Measurements from ENCODE around the gene AWAT2.
A peak's percentile ranks its signal among the peaks of the same experiment; 100 is the strongest.

Gene AWAT2

DNA sequence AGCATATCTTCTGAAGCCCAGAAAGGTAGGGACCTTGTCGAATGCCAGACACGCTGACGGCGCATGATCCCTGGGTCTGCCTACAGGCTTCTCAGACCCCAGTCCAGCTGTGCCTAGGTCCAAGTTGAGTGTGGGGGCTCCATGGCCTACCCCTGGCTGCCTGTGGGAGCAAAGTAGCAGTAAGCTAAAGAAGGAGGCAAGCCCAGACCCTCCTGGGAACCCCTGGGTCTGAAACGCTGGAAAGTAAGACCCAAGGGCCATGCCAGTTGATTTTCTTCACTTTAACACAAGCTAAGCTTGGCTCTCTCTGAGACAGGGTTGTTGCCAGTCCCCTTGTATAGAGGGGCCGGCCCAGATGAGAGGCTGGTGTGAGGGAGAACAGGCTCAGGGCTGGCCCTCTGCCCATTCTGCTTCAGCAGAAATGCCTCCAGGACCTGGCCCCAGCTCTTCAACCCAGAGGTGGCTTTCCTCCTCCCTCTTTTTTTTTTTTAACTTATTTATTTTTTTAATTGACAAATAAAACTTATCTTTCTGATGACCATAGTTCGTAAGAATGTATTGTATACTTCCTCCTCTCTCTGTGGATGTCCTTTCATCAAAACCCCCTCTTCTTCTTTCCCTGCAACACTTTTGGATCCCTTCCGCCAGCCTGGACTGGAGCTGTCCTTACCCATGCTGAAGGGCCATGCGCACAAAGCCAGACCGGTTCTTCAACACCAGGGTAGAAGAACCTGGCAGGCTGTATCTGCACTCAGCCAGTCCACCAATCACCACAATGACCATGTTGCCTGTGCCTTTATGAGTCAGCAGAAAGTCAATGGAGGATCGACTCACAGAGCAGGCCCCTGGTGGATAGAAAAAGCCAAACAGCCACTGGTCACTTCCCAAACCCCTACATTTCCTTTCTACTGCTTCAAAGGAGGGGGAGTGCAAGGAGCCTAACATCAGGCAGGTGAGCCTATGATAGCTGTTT, 7.1 kb downstream of the AWAT2 start:
- no peak for DNase-seq (ENCODE audit: low spot score)

DNA sequence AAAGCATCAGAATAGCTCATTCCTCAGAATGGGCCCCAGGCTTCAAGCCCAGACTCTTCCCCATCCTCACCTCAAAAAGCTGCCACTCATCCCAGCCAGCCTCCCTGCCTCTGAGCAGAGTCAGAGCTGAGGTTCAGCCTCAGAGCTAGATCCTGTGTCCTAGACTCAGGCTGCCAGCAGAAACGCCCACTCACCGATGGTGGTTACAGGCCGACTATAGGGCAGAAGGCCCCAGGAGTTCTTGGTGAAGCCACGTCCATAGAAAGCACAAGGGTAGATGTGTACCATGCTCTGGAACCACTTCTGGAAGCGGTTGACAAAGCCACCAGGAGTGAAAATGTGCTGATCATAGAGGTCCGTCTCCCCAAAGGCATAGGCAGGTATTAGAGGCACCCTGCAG, 7.7 kb downstream of the AWAT2 start:
- DNase-seq (ENCODE audit: low spot score), result no peak

DNA sequence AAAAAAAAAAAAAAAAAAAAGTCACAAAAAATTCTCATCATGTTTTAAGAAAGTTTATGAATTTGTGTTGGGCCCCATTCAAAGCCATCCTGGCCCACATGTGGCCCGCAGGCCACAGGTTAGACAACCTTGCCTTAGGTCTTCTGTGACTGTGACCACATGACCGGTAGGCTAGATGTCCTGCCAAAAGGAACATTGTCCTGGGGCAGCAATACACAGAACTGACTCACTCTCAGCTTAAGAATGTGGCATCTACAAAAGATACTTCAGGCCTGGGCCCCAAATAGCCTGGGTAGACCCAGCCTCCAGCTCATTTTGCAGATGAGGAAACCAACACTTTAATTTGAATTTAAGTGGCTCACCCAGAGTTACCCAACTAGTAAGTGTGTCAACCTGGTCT, 10.0 kb downstream of the AWAT2 start:
- no peak for DNase-seq (ENCODE audit: low spot score)

DNA sequence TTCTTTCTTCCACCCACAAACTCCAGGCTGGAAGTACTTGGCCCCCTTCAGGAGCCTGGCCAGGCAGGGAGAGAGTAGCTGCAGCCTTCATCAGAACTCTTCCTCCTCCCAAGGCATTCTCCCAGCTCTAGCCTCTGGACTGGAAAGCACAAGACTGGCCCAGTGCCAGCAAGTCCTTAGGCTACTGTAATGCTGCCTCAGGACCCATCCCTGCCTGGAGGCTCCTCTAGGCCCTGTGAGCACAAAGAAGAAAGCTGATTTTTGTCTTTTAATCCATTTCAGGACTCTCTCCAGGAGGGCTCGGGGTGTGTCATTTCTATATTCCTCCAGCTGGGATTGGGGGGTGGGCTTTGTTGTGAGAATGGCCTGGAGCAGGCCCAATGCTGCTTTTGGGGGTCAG, 10.8 kb downstream of the AWAT2 start:
- DNase-seq (ENCODE audit: low spot score), result no peak

DNA sequence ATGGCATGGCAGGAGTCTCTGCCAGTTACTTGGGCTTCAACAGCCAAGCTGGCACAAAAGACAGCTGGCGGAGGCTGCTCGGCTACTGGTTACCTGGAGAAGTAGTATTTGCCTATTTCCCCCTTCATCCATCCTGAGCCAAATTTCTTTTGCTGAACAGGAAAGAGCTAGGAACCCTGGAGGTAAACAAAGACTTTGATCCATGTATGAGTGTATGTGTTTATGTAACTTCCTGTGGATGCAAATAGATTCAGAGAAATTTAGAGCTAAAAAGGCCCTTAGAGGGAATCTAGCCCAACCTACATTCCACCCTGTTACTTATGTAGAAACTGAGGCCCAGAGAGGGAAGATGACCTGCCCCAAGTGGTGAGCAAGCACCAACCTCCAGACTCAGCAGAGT, 11.2 kb downstream of the AWAT2 start:
- DNase-seq (ENCODE audit: low spot score), result no peak

DNA sequence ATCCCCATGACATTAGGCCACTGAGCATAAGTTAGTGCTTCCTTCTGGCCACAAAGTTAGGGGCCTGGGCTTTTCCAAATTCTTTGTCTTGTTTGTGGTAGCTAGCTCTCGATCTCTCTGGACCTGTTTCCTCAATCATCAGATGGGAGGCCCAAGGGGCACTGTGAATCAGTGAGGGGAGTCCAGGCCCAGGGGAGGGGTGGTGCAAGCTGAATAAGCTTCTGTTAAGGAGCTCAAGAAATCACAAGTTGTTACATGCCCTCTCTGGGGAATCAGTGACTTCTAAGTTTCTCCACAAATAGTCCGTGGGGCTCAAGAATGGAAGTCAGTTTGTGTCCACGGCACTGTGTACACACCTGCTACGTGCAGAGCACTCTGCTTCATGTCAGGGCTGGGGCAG, 15.1 kb downstream of the AWAT2 start:
- DNase-seq (ENCODE audit: low spot score), result no peak

DNA sequence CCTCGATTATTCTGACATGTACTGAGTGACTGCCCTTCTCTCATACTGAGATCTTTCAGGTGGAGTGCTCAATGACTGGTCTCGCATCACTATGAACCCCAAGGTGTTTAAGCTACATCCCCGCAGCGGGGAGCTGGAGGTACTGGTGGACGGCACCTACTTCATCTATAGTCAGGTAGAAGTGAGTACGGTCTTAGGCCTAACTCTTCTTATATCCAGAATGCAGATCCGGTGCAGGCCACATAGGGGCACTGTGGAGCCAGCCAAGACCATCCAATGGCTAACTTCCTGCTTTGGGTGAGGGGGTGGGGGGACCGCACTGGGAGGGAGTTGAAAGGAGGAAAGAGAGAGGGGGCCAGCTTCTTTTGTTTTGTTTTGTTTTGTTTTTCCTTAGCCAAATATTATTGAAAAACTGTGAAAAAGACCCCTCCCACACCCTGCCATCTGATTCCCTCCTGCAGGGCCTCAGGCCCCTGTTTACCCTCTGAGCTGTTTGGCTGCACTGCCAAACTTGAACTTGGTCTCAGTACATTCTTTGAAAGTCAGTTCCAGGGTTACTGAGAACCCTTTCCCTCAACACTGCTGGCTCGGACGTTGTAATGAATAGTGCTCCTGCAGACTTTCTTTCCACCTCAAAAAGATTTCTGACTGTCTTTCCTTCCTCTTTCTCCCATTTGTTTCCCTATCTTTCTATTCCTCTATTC, 16.2 kb downstream of the AWAT2 start:
- DNase-seq (ENCODE audit: low spot score), result no peak

DNA sequence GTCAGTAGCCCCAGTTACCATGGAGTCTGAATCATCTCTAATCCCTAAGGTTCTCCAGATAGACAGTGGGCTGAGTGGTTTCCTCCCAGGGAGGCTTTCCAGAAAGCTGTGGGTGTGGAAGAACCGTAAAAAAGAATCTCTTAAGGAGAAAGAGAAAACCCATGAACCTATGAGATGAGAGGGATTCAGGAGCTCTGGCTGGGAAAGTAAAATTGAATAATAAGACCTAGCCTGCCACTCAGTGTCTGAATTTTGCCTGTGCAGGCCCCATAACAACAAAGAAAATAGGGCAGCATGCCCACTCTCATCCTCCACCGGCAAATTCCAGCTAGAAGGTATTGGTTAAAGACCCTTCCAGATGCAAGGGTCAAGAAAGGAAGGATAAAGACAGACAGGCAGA, 16.9 kb downstream of the AWAT2 start:
- no peak for DNase-seq (ENCODE audit: low spot score)

DNA sequence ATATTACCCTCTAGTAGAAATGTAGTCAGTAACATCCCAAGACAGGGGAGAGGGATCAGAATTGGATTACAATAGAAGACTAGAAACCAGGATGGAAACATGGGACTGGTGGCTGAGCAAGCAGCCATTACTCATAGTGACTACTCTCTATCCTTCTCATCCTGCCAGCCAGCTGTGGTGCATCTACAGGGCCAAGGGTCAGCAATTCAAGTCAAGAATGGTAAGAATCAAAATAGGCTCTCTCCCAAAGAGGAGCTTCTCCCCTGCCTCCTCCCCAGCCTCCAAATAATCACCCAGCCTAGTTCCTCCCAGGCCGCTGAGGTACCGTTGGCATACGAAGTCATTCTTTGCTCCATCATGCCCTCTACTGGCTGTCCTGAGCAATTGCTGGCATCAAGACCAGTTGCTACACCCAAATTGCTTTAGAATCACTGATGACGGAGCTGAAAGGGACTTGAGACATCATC, 19.4 kb downstream of the AWAT2 start:
- peak; percentile 44 for DNase-seq (ENCODE audit: low spot score)

DNA sequence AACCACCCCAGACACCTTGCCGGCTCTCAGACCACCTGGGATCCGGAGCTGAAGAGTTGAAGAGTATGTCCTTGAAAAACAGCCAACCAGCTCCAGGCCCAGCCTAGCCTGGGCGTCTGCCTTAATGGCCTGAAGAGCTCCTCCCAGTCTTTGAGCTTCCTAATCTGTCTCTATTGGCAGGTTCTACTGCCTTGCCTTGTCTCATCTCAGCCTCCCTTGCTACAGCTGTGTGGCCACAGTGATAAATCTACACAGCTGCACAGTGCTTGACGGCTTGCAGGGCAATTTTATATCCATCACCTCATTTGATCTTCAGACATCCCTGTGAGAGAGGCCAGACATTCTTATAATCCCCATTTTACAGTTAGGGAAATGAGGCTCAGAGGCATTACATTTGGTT, 19.9 kb downstream of the AWAT2 start:
- DNase-seq (ENCODE audit: low spot score), result no peak

DNA sequence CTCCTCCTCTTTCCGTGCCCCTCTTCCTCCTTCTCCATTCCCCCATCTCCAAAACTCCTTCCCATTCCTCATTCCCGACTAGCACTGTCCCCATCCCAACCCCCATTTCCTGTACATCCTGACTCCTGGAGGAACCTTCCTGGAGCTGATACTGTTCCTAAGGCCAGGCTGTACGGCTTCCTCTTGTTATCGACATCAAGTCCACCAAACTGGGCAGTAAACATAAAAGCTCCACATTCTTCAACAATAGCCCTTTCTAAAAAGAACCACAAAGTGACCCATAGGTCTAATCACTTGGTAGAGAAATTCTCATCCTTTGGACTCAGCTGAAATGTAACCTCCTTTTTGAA, 22.9 kb downstream of the AWAT2 start:
- DNase-seq (ENCODE audit: low spot score), result no peak

DNA sequence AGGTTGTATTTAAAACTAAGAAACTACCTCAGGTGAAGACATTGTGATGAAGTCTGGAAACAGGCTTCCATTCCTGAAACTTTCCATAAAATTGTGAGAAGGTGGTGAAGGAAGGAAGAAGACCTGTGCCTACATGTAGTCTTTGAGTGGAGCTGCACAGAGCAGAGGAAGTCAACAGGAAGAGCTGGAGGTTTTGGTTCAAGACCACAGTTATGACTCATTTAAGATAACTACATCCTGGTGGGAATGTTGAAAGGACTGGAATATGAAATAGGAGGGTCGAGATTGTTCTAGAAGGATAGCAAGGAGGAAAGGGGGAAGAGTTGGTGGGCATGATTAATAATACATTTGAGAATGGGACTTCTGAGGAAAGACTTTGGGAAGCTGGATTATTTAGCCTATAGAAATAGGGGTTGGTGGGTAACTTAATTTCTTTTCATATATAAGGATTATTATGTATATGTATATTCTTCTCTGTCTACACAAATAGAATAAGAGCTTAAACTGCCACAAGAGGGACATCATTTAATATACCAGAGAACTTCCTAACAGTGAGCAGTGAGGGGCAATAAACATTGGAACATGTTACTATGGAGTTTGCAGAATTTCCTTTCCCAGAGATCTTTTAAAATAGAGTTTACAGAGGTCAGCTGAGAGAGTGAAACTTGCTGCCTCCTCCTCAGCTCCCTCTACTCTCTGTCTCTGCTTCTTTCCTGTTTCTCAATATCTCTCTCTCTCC, 23.5 kb downstream of the AWAT2 start:
- no peak for DNase-seq (ENCODE audit: low spot score)

DNA sequence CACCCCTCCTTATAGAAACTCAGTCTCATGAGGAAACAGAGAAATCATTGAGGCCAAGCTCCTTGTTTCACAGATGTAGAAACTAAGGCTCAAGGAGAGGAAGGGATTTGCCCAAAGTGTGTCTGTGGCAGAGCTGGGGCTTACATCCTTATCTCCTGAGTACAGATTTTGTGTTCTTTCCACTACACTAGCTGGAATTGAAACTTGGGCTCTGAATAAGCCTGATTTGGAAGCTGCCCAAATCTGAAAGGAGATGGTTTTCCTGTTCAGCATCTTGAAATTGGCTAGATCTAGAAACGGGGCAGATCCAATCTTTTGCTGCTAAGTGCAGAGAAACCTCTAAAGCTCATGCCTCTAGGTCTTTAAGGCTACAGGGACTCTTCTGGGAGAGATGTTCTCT, 24.3 kb downstream of the AWAT2 start:
- no peak for DNase-seq (ENCODE audit: low spot score)

DNA sequence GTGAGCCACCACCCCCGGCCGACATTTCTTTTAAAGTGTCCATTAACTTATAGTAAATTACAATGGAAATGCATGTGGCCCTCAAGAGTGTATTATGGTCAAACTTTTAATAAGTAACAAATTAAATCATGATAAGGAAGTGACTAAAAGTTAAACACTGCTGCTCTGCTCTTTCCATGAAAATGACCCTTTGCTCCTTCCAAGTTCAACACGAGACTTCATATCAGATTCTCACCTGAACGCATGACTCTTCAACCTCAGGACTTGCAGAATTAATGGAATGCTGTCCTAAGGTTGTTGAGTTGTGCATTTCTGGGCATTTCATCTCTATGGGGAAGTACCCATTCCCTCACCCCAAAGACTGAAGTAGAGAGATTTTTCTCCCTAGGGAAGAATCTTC, 27.1 kb downstream of the AWAT2 start:
- DNase-seq (ENCODE audit: low spot score), result no peak

DNA sequence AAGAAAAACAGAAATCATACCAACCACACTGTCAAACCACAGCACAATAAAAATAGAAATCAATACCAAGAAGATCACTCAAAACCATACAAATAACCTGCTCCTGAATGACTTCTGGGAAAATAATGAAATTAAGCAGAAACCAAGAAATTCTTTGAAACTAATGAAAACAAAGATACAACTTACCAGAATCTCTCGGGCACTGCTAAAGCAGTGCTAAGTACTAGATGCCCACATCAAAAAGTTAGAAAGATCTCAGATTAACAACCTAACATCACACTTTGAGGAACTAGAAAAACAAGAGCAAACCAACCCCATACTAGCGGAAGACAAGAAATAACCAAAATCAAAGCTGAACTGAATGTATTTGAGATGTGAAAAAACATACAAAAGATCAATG, 33.2 kb downstream of the AWAT2 start:
- DNase-seq (ENCODE audit: low spot score), result no peak

DNA sequence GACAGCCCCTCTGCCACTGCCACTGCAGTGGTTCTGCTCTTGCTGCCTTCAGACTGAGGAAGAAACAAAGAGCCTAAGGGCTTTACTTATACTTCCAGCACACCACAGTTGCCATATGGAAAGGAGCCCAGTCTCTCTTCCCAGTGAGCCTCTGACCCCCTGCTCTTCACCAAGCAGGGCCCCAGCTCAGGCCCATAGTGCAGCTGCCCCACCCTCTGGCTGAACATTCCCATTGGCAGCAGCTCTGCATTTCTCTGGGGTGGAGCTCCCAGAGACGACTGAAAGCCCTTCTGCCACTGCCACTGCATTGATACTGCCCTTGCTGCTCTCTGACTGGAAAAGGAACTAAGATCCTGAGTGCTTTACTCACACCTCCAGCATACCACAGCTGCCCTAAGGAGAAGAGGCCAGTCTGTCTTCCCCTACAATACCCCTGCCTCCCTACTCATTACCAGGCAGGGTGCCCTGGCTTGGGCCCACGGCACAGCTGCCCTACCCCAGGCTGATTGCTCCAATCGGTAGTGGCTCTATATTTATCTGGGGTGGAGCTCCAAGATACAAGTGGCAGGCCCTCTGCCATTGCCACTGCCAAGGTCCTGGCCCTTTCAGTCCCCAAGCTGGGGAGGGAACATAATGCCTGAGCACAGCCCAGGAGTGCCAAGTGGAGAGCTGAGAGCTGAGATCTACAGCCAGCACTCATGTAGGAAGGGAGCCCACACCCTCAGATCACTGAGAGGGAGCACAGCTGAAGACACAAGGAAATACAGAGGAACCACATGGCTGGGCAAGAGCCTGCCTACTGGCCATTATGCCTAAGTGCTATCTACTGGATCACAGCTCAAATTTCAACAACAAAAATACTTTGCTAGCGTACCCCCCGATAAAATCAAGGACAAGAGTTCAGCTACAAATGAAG, 36.0 kb downstream of the AWAT2 start:
- DNase-seq (ENCODE audit: low spot score), result no peak

DNA sequence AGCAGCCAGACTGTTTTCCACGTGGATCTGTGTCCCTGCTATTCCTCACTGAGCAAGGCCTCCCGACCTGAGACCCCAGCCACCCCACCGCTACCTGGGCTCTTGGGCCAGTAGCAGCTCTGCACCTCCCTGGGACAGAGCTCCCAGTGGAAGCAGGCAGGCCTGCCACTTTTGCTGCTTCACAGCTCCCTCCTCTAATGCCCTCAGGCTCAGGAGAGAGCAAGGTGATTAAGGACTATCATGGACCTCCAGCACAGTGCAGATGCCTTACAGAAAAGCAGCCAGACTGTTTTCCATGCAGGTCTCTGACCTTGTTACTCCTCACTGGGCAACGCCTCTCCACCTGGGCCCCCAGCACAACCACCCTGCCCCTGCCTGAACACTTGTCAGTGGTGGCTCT, 37.0 kb downstream of the AWAT2 start:
- DNase-seq (ENCODE audit: low spot score), result no peak

DNA sequence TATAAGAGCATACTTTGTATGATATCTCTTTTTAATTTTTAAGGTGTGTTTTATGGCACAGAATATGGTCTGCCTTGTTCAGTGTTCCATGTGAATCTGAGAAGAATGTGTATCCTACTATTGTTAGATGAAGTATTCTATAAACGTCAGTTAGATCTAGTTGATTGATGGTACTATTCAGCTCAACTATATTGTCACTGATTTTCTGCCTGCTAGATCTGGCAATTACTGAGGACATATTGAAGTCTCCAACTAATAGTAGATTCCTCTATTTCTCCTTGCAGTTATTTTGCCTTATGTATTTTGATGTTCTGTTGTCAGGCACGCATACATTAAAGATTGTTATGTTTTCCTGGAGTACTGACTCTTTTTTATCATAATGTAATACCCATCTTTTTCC, 39.8 kb downstream of the AWAT2 start:
- no peak for DNase-seq (ENCODE audit: low spot score)

DNA sequence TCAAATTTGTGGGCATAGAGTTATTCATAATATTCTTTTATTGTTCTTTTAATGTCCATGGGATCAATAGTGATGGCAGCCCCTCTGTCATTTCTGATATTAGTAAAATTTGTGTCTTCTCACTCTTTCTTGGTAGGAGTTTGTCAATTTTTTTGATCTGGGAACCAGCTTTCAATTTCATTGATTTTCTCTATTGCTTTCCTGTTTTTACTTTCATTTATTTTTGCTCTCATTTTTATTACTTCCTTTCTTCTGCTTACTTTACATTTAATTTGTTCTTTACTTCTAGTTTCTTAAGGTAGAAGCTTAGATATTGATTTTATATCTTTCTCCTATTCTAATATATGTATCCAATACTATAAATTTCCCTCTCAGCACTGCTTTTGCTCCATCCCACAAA, 40.7 kb downstream of the AWAT2 start:
- DNase-seq (ENCODE audit: low spot score), result no peak

DNA sequence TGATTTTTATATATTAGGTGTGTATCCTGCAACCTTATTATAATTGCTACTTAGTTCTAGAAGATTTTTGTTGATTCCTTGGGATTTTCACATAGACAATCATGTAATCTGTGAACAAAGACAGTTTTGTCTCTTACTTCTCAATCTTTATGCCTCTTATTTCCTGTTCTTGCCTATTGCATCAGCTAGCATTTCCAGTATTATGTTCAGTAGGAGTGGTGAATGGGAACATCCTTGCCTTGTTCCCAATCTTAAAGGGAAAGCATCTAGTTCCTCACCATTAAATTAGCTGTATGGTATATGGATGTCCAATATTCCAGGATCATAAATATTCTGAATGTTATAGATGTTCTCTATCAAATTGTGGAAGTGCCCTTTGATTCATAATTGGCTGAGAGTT, 41.8 kb downstream of the AWAT2 start:
- no peak for DNase-seq (ENCODE audit: low spot score)

DNA sequence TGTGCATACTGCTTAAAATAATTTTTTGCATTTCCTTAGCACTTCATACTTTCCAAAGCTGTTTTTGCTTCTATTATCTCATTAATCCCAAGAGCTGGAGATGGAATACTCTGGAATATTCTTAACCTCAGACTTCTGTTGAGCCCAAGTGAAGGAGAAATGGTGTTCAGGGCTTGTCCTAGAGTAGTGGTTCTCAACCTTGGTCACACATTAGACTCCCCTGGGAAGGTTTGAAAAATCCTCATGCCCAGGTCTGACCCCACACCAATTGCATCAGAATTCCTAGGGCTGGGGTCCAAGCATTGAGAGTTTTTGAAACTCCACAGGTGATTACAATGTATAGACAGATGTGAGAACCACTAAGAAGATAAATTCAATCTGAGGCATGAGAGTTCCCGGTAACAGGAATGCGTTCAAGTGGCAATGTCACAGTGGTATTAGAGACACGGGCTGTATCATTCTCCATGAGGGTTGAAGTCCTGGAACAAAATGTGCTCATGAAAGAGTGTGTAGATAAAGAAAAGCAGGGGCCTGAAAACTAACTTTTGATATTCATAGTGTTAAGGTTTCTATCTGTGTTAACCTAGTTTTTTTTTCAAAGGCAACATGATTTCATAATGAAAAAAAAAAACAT, 47.9 kb downstream of the AWAT2 start:
- DNase-seq (ENCODE audit: low spot score), result no peak

All from SW480 (cell line).